HEK293T (cell line): ENCODE measurements around the gene ZNF850.

Experiments
- BHLHE40 ChIP-seq: fragments of 450-650 bp; IDR thresholded peaks from 2 replicates; pipeline ENCODE4 v1.6.1; 2016; ENCODE audit warnings: mild to moderate bottlenecking, moderate library complexity, borderline replicate concordance
- CTBP1 ChIP-seq: fragments of 450-650 bp; IDR thresholded peaks from 2 replicates; pipeline ENCODE4 v1.6.1; 2016; ENCODE audit warnings: borderline replicate concordance
- ELF4 ChIP-seq: fragments of 450-650 bp; IDR thresholded peaks from 2 replicates; pipeline ENCODE4 v1.6.1; 2017; ENCODE audit warnings: antibody characterized with exemption
- FOXK2 ChIP-seq: fragments of 450-650 bp; IDR thresholded peaks from 2 replicates; pipeline ENCODE4 v1.6.1; 2016; ENCODE audit warnings: mild to moderate bottlenecking
- HDGF ChIP-seq: fragments of 450-650 bp; IDR thresholded peaks from 2 replicates; pipeline ENCODE4 v1.6.1; 2017; ENCODE audit warnings: antibody characterized with exemption, borderline replicate concordance
- L3MBTL2 ChIP-seq: fragments of 450-650 bp; conservative IDR thresholded peaks from 2 replicates; pipeline ENCODE4 v1.6.1; 2016; ENCODE audit warnings: mild to moderate bottlenecking
- PKNOX1 ChIP-seq: fragments of 450-650 bp; IDR thresholded peaks from 2 replicates; pipeline ENCODE4 v1.6.1; 2016
- SP1 ChIP-seq: fragments of 450-650 bp; IDR thresholded peaks from 2 replicates; pipeline ENCODE4 v1.6.1; 2017
- TARDBP ChIP-seq: fragments of 450-650 bp; IDR thresholded peaks from 2 replicates; pipeline ENCODE4 v1.6.1; 2016
- ZNF384 ChIP-seq: fragments of 450-650 bp; IDR thresholded peaks from 2 replicates; pipeline ENCODE4 v1.6.1; 2016

GRCh38 chr19:36674201-36674600 is 98.4 kb downstream of the ZNF850 start:
- no peak for TF ChIP-seq L3MBTL2
- no peak for TF ChIP-seq SP1
- no peak for TF ChIP-seq HDGF
- TF ChIP-seq ZNF384: no peak
- no peak for TF ChIP-seq BHLHE40
- TF ChIP-seq CTBP1: no peak
- TF ChIP-seq FOXK2: no peak
- TF ChIP-seq TARDBP: no peak
- TF ChIP-seq ELF4: no peak
- no peak for TF ChIP-seq PKNOX1
